GM15510 (cell line): ENCODE results near the gene PTPRR.

Experiments
- POLR2A ChIP-seq: IDR thresholded peaks from 3 replicates; pipeline ENCODE4 v1.6.1; 2011; ENCODE audit warnings: borderline replicate concordance; ENCODE audit not compliant: insufficient read length; ENCODE audit errors: extremely low read depth

PTPRR gene

DNA sequence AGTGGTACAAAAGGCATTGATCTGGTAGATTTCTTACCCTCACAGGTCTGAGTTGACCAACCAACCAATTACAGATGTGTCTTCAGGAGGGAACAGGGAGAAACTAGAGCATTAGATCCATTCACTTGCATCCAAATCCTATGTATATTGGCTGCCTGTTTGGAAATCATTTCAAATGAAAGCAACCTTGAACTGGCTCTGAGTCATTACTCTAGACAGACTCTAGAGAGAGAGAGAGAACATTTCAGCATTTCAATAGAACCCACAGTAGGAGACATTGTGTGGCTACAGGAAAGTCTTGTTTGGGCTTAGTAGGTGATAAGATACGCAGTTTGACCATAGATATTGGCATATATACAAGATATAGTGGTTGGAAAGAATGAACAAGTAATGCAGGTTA is 114.5 kb downstream of the PTPRR start:
- no peak for TF ChIP-seq POLR2A

GRCh38 chr12:70798016-70798783 is 122.3 kb downstream of the PTPRR start:
- TF ChIP-seq POLR2A: no peak

- TF ChIP-seq POLR2A: no peak
Observed at GRCh38 chr12:70796989-70797388, 123.5 kb downstream of the PTPRR start.

GRCh38 chr12:70795608-70796007 is 124.9 kb downstream of the PTPRR start:
- no peak for TF ChIP-seq POLR2A

DNA sequence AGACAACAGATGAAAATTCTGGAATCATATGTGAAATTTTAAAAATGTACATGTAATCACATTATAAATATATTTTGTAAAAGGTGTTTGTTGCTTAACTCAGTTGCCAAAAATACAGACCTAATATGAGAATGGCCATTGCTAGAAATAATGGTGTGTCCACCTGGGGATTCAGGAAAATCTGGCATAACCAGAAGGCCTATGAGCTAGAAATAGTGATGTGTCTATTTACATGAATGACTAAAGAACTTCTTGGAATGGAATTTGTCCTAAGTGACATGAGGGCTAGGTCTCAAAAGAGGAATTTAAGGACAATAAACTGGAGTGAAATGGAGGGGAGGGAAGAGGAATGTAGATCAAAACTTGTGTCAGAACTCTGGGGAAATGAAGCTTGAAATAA is 126.4 kb downstream of the PTPRR start:
- TF ChIP-seq POLR2A: no peak

GRCh38 chr12:70788774-70789173 is 131.8 kb downstream of the PTPRR start:
- no peak for TF ChIP-seq POLR2A

GRCh38 chr12:70787612-70788011 is 132.9 kb downstream of the PTPRR start:
- no peak for TF ChIP-seq POLR2A

GRCh38 chr12:70785896-70786295 is 134.6 kb downstream of the PTPRR start:
- TF ChIP-seq POLR2A: no peak

DNA sequence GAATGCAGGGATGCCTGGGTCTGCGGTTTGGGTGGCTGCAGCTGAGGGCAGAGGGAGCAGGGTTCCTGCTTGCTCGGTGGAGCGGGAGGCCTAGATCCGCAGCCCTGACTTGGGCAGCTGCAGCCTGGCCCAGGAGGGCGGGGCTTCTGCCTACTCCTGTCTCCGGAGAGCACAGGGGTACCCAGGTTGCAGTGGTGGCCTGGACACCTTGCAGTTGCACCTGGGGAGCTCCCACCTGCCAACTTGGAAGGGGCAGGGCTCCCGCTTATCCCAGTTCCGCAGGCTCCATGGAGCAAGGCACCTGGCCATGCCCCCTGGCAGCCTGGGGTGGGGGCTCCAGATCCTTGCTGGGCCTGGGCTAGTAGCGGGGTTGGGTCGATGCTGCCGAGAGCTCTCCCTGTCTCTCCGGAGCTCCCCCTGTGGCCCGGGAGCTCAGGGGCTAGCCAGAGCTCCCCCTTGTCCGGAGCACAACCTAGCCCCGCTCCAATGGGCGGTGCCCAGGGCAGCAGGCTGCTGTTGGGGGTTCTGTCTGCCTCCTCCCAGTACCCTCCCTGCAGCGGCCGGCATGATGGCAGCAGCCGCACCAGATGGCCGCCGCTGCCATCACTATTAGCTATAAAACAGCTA is 136.4 kb downstream of the PTPRR start:
- TF ChIP-seq POLR2A: no peak

- TF ChIP-seq POLR2A: no peak
Observed at GRCh38 chr12:70783455-70783854, 137.1 kb downstream of the PTPRR start.

DNA sequence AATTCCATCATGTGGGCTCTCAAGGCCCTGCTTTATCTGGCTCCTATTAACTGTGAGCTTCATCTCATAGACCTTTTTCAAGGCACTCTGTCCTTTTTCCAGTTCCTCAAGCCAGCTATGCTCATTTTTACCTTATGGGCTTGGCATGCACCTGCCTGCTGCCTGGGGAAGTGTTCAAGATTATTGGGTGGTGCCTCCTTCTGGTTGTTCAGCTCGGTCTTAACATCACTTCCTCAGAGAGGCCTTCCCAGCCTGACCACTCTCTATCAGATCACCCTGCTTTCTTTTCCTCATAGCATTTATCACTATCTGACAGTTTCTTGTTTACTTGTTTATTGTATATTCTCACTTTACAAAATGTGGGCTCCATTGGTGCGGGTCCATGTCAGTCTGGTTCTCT is 141.3 kb downstream of the PTPRR start:
- TF ChIP-seq POLR2A: no peak

DNA sequence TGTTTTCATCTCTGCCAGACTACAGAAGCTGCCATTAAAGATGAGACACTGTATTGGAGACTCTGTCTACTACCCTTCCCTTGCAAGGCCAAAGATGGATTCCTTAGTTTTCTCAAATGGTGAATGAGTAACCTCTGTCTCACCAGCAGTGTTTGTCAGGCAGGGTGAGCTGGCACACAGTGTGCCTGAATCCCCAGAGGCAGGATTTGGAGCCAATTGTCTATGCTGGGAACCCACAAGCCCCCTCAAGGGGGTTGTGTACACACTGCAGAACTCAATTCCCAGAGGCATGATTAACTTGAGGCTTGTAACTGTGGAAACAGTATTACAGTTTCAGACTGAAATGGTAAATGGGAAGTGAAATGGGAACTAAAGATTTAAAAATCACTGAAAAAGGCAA is 146.5 kb downstream of the PTPRR start:
- no peak for TF ChIP-seq POLR2A

DNA sequence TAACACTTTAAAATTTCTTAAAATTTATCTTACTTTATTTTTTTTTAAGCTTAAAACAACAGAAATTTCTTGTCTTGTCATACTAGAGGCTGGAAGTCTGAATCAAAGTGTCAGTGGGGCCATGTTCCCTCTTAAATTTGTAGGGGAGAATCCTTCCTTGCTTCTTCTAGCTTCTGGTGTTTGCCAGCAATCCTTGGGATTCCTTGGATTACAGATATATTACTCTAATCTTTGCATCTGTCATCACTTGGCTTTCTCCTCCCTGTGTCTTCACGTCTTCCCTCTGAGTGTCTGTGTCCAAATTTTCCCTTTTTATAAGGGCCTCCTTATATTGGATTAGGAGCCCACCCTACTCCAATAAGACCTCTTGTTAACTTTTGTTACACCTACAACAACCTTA is 147.7 kb downstream of the PTPRR start:
- TF ChIP-seq POLR2A: no peak

GRCh38 chr12:70771581-70771980 is 149.0 kb downstream of the PTPRR start:
- TF ChIP-seq POLR2A: no peak

- no peak for TF ChIP-seq POLR2A
Observed at GRCh38 chr12:70763666-70764065, 156.9 kb downstream of the PTPRR start.

DNA sequence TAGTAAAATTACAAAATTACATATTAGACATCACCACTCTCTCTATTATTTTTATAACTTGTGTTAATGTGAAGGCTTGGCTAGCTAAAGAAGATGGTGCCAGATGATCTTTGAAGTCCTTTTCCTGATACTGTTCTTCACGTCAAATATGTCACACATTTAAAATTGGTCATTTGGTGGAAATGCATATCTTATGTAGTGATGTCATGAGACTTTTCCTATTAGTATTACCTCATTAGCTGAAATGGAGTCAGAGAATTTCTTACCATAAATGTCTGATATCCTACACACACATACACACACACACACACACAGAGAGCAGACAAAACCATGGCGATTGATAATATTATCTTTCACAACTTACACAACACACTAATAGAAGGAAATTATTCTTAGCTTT is 158.5 kb downstream of the PTPRR start:
- TF ChIP-seq POLR2A: no peak
